COR-L47 (cell line): Measurements from ENCODE around the gene CD19.
"Not testable (repeated sequence)": the region's sequence is repeated elsewhere in the genome, so short reads cannot be mapped to it uniquely, and the experiment has no call there.

Source experiments
- DNase-seq: peaks from one replicate; lab custom pipeline; 2025; lab: John Stamatoyannopoulos, UW

Gene CD19

GRCh38 chr16:28937222-28937876 lies 5.6 kb downstream of the CD19 start:
- no peak for DNase-seq

GRCh38 chr16:28938721-28939120 lies 7.0 kb downstream of the CD19 start:
- no peak for DNase-seq

- not testable (repeated sequence) for DNase-seq
These were observed 8.1 kb downstream of the CD19 start for GRCh38 chr16:28939825-28940224.

GRCh38 chr16:28943281-28943680 lies 11.5 kb downstream of the CD19 start:
- DNase-seq, result no peak

- DNase-seq, result no peak
These were observed 14.9 kb downstream of the CD19 start for GRCh38 chr16:28946681-28947080.

- peak; percentile 99 for DNase-seq
These were observed 19.1 kb downstream of the CD19 start, which contains the start of gene NFATC2IP for GRCh38 chr16:28950648-28951409. TSS of gene NFATC2IP (plus strand) at chr16:28950937. CDS start at chr16:28951012, 75 bp downstream.

GRCh38 chr16:28951410-28951943 lies 19.7 kb downstream of the CD19 start:
- no peak for DNase-seq

GRCh38 chr16:28958216-28958615 lies 26.4 kb downstream of the CD19 start:
- no peak for DNase-seq

- no peak for DNase-seq
These were observed 27.1 kb downstream of the CD19 start for GRCh38 chr16:28958836-28959235.

- DNase-seq, result no peak
These were observed 32.3 kb downstream of the CD19 start for GRCh38 chr16:28964072-28964471.

- no peak for DNase-seq
These were observed 32.7 kb downstream of the CD19 start for GRCh38 chr16:28964496-28964895.

GRCh38 chr16:28967156-28967555 lies 35.4 kb downstream of the CD19 start:
- no peak for DNase-seq

GRCh38 chr16:28969696-28970095 lies 37.9 kb downstream of the CD19 start:
- not testable (repeated sequence) for DNase-seq

GRCh38 chr16:28974007-28974436 lies 42.3 kb downstream of the CD19 start:
- peak; percentile 39 for DNase-seq

GRCh38 chr16:28974437-28975157 lies 42.8 kb downstream of the CD19 start, which contains the start of gene SPNS1:
TSS of gene SPNS1 (plus strand) at chr16:28974778. CDS start at chr16:28975152, 374 bp downstream.
- peak; percentile 97 for DNase-seq

GRCh38 chr16:28975158-28975599 lies 43.4 kb downstream of the CD19 start:
- DNase-seq, result no peak

GRCh38 chr16:28977703-28978662 lies 46.2 kb downstream of the CD19 start:
- DNase-seq, result no peak

GRCh38 chr16:28980330-28980729 lies 48.6 kb downstream of the CD19 start:
- not testable (repeated sequence) for DNase-seq

- no peak for DNase-seq
These were observed 49.2 kb downstream of the CD19 start for GRCh38 chr16:28980929-28981328.

- no peak for DNase-seq
These were observed 49.7 kb downstream of the CD19 start for GRCh38 chr16:28981517-28981916.

- no peak for DNase-seq
These were observed 50.6 kb downstream of the CD19 start for GRCh38 chr16:28982418-28982817.
